H7 (cell line): ENCODE results near the gene ELFN1. TPM values are rescaled to one million over a fixed set of nuclear protein-coding genes. Genes with fewer than 3 reads are reported as not detected.

Source experiments
- DNase-seq: peaks from one replicate; pipeline ENCODE4 v3.0.0; 2012
- H3K27me3 ChIP-seq: 2 replicates; pipeline ENCODE4 v1.6.0; 2011; ENCODE audit warnings: mild to moderate bottlenecking, low read length; ENCODE audit not compliant: control insufficient read depth, insufficient read depth
- H3K36me3 ChIP-seq: replicated peaks from 2 replicates; pipeline ENCODE4 v1.5.1; 2011; ENCODE audit warnings: low read length; ENCODE audit not compliant: control insufficient read depth, insufficient read depth
- H3K4me3 ChIP-seq: 2 replicates; pipeline ENCODE4 v1.5.1; 2011; ENCODE audit warnings: low read depth, mild to moderate bottlenecking, control low read depth, low read length, moderate library complexity; ENCODE audit not compliant: insufficient read depth
- total RNA-seq: library from RNA; depleted of rRNA; stranded (reverse); fragments of >200 nt; shearing (Covaris generic); gene quantifications from 2 replicates; pipeline ENCODE4 v1.2.3, GENCODE V29; 2014

The ELFN1 gene
- total RNA-seq, 1 experiment from 2014 or later: 16.0 TPM

DNA sequence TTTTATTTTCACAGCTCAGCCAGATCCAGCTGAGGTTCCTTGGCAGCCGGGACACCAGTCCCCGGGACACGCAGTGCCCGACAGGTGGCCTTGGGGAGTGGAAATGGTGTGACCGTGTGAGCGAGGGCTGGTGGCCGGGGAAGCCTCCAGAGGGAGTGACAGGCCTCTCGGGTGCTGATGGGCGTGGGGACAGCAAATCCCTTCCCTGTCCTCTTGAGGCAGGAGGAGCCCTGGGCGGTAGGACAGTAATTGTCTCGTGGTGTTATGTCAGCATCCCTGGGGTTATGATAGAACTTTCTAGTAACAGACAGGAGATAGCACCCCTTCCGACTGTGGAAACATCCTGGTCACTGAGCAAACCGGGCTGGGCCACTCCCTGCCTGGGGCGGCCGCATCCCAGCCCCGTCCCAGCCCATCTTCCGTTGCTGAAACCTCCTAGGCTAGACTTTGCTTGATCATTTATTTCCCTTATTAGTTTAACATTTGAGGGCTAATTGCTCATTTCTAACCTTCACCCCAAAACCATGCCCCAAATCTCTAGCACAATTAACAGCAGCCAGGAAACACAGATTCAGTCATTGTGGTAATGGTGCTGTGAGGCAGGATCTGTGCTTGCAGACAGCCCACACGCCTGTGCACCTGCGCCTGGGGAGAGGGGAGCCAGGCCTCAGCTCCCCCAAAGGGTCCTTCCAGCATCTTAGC, 63.3 kb downstream of the ELFN1 start:
- DNase-seq: peak; percentile 72
- Histone ChIP-seq H3K27me3 (no peaks in the 10 kb centered on the region), H3K36me3 (no peaks in the 10 kb centered on the region), H3K4me3 (no peak overlapping the region)

DNA sequence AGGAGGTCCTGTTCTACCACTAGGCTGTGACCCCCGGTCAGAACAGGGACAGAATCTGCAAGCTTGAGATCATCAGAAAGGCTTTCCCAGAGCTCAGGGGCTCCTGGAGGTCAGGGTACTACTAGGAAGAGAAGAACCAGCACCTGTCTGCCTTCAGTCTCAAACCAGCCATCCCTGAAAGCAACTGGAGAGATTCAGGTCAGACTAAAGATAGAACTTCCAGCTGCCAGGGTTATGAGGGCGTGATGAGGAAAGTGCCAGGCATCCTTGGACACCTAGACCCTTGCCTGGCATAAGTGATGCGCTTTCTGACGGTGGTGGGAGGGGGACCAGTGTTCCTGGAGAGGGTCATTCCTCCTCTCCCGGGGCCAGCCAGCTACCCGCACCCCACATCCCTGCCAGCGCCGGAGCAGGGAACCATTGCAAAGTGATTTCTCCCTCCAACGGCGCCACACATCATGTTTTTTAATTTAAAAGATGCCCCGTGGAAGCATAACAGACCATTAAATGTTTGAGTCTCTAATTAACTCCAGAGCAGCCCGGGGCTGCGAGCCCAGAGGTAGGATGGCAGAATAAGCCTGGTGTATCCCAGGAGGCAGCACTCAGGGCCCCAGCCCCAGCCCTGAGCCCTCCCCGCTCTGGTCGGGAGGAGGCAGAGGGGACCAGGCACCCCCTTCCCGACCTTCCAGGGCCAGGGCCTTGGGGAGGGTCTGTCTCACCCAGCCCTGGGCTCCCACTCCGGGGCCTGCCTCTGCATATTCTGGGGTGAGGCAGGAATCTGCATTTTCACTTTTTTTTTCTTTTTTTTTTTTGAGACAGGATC, 64.0 kb downstream of the ELFN1 start:
- Histone ChIP-seq H3K4me3 (no peak overlapping the region), H3K36me3 (no peaks in the 10 kb centered on the region), H3K27me3 (no peaks in the 10 kb centered on the region)
- DNase-seq: no peak

DNA sequence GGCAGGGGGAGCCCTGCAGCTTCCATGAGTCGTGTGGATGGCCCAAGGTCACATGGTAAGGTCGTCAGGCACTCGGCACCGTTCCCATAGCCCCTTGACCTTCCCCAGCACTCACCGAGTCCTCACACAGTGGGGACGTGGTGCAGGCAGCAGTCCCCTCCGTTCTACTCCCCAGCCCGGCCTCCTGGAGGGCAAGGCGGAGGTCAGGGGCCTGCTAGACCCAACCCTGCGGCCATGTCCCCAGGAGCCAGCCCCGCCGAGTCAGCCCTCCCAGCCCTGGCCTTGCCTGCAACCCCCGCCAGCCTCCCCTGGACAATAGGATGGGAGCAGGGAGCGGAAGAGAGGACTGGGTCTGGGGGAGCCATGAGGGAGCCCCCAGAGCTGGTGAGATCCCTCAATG, 65.2 kb downstream of the ELFN1 start:
- no peaks in the 10 kb centered on the region for H3K36me3 ChIP-seq
- H3K27me3 ChIP-seq: no peaks in the 10 kb centered on the region
- peak; percentile 72 for DNase-seq
- H3K4me3 ChIP-seq: no peak overlapping the region

DNA sequence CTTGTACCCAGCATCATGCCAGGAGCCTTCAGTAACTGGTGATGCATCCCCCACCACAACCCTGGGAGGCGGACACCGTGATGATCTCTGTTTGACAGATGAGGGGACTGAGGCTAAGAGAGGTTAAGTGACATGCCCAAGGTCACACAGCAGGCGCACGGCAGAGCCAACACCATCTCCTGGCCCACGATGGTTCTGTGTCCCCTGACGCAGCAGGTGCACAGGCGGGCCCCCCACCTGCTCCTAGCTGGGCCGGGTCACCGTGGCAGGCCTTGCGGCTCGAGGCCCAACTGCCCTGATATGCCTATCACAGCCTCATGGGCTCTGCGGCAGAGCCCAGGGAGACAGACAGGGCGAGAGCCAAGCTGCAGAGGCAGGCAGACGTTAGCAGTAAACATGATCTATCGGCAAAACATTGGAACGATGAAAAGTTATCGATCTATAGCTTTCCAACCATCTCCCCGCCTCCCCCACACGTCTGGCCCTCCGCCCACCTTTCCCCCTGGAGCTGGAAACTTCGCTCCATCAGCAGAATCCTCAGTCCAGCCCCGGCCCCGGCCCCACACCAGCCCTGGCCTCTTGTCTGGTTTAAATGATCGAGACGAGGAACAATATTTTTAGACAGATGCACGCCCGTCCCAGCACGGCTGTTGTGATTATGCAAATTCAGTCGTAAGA, 65.9 kb downstream of the ELFN1 start:
- no peaks in the 10 kb centered on the region for H3K27me3 ChIP-seq
- DNase-seq: no peak
- H3K36me3 ChIP-seq: no peaks in the 10 kb centered on the region
- no peak overlapping the region for H3K4me3 ChIP-seq

DNA sequence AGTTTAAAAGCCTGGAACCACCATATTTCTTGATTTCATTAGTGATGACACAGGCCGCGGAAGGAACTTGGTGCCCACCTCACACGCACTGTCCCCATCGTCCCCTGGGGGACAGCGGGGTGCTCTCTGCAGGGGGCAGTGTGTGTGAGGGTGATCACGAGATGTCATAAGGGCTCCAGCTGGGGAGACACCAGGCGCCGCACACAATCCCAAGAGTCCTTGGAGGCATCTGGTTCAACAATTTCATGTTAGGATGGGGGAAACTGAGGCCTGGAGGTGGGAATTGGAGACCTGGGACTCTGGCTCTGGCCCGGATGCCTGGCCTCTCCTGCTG, 66.4 kb downstream of the ELFN1 start:
- no peak for DNase-seq
- no peak overlapping the region for H3K4me3 ChIP-seq
- no peaks in the 10 kb centered on the region for H3K27me3 ChIP-seq
- no peaks in the 10 kb centered on the region for H3K36me3 ChIP-seq

DNA sequence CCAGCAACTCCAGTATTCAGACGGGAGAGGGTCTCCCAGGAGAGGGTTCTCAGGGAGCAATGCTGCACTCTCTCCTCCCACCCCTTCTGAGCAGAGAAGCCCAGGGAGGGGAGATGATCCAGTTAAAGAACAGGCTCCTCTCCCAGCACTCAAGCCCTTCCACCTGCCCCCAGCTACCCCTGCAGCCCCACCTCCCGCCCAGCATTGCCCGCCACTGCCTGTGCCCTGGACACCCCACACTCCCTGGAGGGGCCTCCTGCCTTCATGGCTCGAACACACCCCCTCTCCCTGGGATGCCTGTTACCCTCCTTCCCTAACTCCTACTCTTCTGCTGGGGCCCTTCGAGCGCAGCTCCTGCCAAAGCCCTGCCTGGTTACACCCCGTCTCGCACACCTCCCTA, 66.8 kb downstream of the ELFN1 start:
- Histone ChIP-seq H3K27me3 (no peaks in the 10 kb centered on the region), H3K36me3 (no peaks in the 10 kb centered on the region), H3K4me3 (no peak overlapping the region)
- no peak for DNase-seq

DNA sequence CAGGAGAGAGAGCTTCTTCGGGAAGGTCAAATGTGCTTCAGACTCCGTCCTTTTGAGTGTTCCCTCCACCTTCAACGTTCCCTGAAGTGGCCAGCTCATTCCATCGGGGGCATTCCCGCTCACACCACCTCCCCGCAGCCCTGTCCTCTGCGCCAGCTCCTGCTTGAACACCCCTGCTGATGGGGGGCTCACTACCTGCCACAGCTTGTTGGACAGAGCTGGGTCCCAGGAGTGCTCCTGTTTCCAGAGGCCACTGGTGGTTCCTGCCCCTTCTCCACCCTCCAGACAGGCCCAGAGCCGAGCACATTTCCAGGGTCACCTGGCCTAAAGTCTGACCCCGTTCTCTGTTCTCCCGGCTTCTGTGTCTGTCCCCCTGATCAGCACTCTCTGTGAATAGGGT, 67.4 kb downstream of the ELFN1 start:
- no peak for DNase-seq
- no peaks in the 10 kb centered on the region for H3K36me3 ChIP-seq
- H3K4me3 ChIP-seq: no peak overlapping the region
- H3K27me3 ChIP-seq: no peaks in the 10 kb centered on the region

DNA sequence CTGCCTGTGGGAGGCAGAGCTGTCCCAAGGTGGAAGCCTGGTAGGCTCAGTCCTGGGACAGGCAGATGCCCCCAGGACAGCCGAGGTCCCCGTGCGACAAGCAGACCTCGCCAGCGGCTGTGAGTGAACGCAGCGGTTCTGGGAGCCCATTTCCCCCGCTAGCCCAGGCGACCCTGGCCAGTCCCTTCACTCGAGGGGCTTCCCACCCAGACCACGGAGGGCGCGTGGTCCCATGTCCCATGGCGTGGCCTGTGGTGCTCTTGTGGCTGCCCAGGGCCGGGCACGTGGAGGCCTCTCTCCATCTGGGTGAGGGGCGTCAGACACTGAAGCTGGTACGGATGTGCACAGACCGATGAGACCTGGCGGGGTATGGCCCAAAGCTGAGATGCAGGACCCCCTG, 67.9 kb downstream of the ELFN1 start:
- no peaks in the 10 kb centered on the region for H3K36me3 ChIP-seq
- no peak for DNase-seq
- H3K4me3 ChIP-seq: no peak overlapping the region
- H3K27me3 ChIP-seq: no peaks in the 10 kb centered on the region

DNA sequence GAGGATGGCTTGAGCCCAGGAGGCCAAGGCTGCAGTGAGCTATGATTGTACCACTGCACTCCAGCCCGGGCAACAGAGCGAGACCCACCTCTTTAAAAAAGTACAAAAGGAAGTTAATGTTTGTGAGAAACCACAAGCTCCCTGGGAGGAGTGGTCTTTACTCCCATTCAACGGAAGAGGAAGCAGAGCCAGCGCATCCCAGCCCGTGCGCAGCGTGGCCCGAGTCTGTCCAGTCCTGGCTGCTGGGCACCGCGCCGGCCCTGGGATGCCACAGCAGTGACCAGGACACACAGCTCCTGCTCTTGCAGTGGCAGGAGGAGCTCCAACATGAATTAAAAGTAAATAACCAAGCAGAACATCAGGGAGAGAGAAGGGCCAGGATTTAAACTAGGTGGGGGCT, 68.4 kb downstream of the ELFN1 start:
- Histone ChIP-seq H3K27me3 (no peaks in the 10 kb centered on the region), H3K4me3 (no peak overlapping the region), H3K36me3 (no peaks in the 10 kb centered on the region)
- no peak for DNase-seq

DNA sequence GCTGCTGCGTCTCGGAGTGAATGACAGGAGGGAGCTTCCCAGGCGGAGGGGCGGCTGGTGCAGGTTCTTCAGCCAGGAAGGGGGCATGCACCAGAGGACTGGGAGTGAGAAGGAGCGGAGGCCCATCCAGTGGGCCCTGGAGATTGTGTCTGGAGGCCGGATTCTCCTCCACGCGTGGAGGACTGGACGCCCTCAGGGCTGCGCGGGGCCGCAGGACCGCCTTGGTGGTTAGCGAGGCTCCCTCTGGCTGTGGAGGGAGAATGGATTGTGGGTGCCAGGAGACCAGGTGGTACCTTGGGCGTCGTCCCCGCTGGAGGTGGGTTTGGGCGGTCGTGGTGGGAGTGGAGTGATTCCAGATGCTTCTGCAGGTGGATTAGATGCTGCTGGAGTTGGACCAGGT, 68.9 kb downstream of the ELFN1 start:
- Histone ChIP-seq H3K27me3 (no peaks in the 10 kb centered on the region), H3K4me3 (no peak overlapping the region), H3K36me3 (no peaks in the 10 kb centered on the region)
- DNase-seq: no peak

DNA sequence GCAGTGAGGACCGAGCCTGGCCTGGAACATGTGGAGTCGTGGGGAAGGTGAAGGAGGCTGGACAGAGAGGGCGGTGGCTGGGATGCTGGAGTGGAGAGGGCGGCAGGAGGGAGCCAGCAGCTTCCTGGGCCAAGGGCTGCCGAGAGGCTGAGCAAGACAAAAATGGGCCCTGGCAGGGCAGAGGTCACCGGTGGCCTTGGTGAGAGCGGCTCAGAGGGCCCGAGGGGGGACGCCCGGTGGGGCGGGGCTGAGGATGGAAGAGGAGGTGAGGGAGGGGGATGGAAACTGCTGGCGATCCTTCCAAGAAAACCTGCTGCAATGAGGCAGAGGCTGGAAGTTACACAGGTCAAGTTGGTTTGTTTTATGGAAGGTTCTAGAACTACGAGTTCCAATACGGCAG, 69.5 kb downstream of the ELFN1 start:
- Histone ChIP-seq H3K36me3 (no peaks in the 10 kb centered on the region), H3K4me3 (no peak overlapping the region)
- DNase-seq: peak; percentile 72

DNA sequence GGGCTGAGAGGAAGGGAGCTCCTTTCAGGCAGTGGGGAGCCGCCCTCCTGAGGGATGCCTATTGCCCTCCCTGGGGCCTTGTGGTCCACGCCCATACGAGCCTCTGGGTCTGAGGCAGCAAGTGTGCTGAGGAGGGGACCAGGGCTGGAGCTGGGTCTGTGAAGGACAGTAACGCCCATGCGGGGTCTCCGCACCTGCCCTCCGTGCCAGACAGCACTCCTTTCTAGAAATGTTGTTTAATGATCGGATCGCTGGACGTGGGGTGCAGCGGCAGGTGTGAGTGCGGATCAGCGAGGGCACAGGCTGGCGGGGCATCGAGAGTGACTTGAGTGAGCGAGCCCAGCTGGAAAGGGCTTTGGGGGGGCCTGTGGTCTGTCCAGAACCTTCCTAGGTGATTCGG, 70.1 kb downstream of the ELFN1 start:
- Histone ChIP-seq H3K36me3 (no peaks in the 10 kb centered on the region), H3K27me3 (no peaks in the 10 kb centered on the region), H3K4me3 (no peak overlapping the region)
- DNase-seq: no peak

More for the DNA sequence above, 69.5 kb downstream of the ELFN1 start:
- no peaks in the 10 kb centered on the region for H3K27me3 ChIP-seq

DNA sequence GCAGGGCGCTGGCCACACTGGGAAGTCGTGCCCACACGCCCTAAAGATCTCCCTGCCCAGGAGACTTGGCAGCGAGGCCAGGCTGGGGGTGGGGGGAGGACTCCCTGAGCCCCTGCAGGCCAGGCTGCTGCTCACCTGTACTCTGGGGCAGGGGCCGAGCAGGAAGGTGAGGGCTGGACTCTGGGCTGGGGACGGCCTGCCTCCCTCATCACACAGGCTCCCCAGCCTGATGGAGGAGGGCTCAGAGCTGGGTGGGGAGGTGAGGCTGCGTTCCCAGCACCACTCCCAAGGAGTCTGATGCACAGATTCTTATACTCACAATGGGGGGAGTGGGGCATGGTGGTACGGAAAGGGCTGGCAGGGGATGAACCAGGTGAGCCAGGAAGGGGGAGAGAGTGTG, 71.2 kb downstream of the ELFN1 start:
- Histone ChIP-seq H3K36me3 (no peaks in the 10 kb centered on the region), H3K27me3 (no peaks in the 10 kb centered on the region), H3K4me3 (no peak overlapping the region)
- peak; percentile 57 for DNase-seq

DNA sequence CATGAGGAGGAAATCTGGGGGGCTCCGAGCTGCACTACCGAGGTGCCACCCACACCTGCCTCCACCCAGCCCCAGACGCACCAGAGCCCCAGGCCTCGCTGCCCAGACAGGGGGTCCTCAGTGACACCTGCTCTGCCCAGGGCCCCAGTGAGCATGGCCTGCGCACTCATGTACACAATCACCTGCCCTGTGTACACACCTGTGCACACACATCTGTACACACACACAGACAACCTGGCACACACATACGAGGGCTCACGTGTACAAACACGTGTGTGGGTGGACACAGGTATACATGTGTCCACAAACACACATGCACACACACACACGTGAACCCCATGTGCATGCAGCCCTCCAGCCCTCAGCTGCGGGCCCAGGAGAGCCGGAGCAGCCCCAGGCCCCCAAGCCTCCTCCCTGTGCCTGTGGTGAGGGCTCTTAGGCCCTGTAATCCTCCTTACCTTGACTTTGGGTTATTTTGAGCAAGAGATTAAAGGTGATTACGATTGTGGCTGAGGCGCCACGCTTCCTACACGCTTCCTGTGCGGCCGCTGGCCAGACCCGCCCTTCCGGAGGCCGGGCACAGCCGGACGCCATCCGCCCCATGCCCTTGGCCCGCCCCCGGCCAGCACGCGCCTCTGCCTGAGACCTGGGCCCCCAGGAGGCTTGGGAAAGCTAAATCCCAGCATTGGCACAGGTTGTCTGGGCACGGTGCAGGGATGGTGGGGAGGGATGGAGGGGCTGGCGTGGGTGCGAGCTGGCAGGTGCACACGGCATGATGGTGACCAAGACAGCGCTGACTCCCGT, 71.9 kb downstream of the ELFN1 start:
- no peaks in the 10 kb centered on the region for H3K36me3 ChIP-seq
- H3K4me3 ChIP-seq: no peak overlapping the region
- no peaks in the 10 kb centered on the region for H3K27me3 ChIP-seq
- peak; percentile 65 for DNase-seq
